GM18505 (cell line): ENCODE measurements around the gene SCP2.

Experiments used
- ATAC-seq: cut with Tn5 transposase; IDR thresholded peaks from one replicate; pipeline ENCODE4 v1.9.1; 2021; ENCODE audit not compliant: unreplicated experiment
- POLR2A ChIP-seq: IDR thresholded peaks from 4 replicates; pipeline ENCODE4 v1.6.1; 2011; ENCODE audit warnings: borderline replicate concordance; ENCODE audit not compliant: insufficient read depth, insufficient read length; ENCODE audit errors: extremely low read depth

SCP2 gene

GRCh38 chr1:52907068-52907811, 19.8 kb upstream of the SCP2 start:
- ATAC-seq = no peak
- no peak for TF ChIP-seq POLR2A

GRCh38 chr1:52907812-52908153, 19.3 kb upstream of the SCP2 start:
- ATAC-seq = no peak
- TF ChIP-seq POLR2A = no peak

GRCh38 chr1:52911541-52911940, 15.5 kb upstream of the SCP2 start:
- TF ChIP-seq POLR2A = no peak

GRCh38 chr1:52913014-52913413, 14.1 kb upstream of the SCP2 start:
- no peak for ATAC-seq
- no peak for TF ChIP-seq POLR2A

More at GRCh38 chr1:52911541-52911940, 15.5 kb upstream of the SCP2 start:
- no peak for ATAC-seq

GRCh38 chr1:52913537-52913936, 13.5 kb upstream of the SCP2 start:
- no peak for ATAC-seq
- no peak for TF ChIP-seq POLR2A

- ATAC-seq = no peak
- TF ChIP-seq POLR2A = no peak
These were observed 12.6 kb upstream of the SCP2 start for GRCh38 chr1:52914463-52914862.

- no peak for TF ChIP-seq POLR2A
- no peak for ATAC-seq
These were observed 11.7 kb upstream of the SCP2 start for GRCh38 chr1:52915211-52915854.

GRCh38 chr1:52915855-52916220, 11.2 kb upstream of the SCP2 start:
- no peak for TF ChIP-seq POLR2A
- no peak for ATAC-seq

- TF ChIP-seq POLR2A = no peak
- no peak for ATAC-seq
These were observed 10.7 kb upstream of the SCP2 start for GRCh38 chr1:52916241-52916975.

GRCh38 chr1:52917156-52917555, 9.9 kb upstream of the SCP2 start:
- no peak for ATAC-seq
- no peak for TF ChIP-seq POLR2A

- no peak for ATAC-seq
- TF ChIP-seq POLR2A = no peak
These were observed 9.5 kb upstream of the SCP2 start for GRCh38 chr1:52917581-52917980.

GRCh38 chr1:52918201-52918600, 8.9 kb upstream of the SCP2 start:
- TF ChIP-seq POLR2A = no peak
- no peak for ATAC-seq

GRCh38 chr1:52919051-52919722, 7.9 kb upstream of the SCP2 start:
- no peak for ATAC-seq
- no peak for TF ChIP-seq POLR2A
